DMS153 (cell line): ENCODE results near the gene NTN4.
"Not testable (repeated sequence)": the region's sequence is repeated elsewhere in the genome, so short reads cannot be mapped to it uniquely, and the experiment has no call there.

Source experiments
- DNase-seq: peaks from one replicate; lab custom pipeline; 2025; lab: John Stamatoyannopoulos, UW

NTN4 gene

DNA sequence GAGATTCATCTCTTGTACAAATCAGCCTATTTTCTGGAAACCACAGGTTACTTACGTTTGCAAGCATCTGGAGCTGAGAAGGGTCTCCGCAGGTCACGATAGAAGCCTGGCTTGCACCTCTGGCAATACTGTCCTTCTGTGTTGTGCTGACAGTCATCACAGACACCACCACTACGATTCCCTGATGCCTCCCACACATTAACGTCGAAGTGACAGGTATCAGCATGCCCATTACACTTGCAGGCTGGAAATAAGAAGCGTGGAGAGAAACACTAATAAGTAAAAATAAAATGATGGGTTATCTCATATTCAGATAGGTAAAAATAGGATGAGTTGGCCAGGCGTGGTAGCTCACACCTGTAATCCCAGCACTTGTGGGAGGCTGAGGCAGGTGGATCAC, 80.2 kb downstream of the NTN4 start:
- DNase-seq, result no peak

DNA sequence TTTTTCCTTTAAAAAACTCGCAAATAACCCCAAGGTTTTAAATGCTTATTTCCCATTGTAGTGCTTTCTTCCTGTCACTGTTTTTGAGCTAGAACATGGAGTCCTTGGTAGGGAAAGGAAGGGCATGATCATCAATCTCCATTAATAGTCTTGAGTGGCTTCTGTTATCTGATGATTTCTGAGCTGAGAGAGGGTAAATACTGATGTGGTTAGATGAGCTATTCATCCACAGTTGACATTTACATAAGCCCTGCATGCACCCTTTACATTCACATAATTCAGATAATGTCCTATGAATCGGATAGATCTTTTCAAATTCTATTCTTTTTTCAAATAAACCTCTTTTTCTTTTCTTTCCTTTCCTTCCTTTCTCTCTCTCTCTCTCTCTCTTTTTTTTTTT, 81.4 kb downstream of the NTN4 start:
- DNase-seq, result peak; percentile 90

DNA sequence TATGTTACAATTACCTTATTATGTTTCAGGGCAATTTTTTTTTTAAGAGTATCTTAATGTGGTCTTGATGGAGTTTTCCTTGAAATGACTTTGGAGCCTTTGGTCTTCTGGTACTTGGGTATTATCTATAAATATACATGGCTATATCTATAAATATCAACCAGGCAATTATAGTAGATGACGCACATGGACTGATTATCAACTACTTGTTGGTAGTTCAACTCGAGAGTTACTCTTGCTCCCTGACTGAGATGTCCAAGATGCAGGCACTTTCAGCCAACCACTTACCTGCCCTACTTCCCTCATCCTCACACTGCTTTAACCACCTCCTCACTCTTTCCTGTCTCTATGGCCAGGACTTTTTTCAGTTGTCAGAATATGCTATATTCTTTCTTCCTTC, 85.4 kb downstream of the NTN4 start:
- no peak for DNase-seq

- DNase-seq, result no peak
Measured at GRCh38 chr12:95703986-95704385, 86.6 kb downstream of the NTN4 start.

- no peak for DNase-seq
Measured at GRCh38 chr12:95701722-95702418, 88.7 kb downstream of the NTN4 start.

DNA sequence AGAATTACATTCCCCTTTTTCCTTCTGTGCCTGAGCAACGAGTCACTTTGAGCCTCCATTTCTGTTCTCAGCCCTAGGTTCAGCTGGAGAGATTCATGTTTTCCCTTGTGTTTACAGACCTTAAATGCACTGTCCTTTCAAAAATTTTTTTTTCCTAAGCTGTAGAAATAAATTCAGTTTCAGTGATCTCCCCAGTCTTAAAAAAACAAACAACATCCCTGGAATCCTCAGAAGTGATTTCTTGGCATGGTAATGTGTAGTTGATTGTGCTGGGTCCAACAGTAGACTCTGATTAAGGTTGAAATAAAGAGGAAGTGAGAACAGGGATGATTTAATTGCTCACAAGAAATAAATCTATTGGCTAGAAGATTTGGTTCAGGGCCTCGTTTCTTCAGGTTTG, 89.3 kb downstream of the NTN4 start:
- no peak for DNase-seq

GRCh38 chr12:95700316-95700785, 90.2 kb downstream of the NTN4 start:
- no peak for DNase-seq

DNA sequence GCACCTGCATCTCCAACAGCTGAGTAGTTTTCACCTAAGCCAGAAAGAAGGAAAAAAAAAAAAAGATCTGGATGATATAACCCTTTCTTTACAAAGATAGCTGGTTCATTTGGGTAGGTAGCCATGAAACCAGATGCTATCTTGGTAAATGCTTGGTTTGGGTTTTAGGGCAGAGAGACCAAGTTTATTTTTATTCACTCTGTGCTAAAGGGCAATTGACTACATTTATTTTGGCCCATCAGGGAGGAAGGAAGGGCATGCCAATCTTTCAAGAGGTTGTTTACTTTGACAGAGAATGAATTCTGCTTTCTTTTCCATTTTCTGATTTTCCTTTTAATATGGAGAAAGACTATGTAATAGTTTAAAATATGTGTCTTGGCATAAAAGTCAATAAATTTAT, 91.0 kb downstream of the NTN4 start:
- DNase-seq, result no peak

GRCh38 chr12:95694136-95694535, 96.4 kb downstream of the NTN4 start:
- no peak for DNase-seq

DNA sequence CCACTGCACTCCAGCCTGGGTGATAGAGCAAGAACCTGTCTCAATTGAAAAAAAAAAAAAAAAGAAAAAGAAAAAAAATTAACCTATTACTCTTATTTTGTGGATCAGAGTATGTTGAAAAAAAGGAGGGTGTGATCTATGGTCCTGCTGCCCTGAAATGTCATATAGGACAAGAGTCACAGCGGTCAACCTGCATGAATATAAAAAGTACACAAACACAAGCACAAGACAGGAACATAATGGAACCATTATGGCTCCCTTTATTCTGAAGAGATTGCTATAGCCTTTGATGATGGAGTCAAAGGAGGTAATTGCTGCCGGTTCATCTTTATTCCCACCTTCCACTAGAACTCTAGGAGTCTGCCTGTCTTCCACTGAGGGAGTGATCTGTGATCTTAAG, 96.9 kb downstream of the NTN4 start:
- no peak for DNase-seq

GRCh38 chr12:95690861-95691635, 99.5 kb downstream of the NTN4 start:
- no peak for DNase-seq

DNA sequence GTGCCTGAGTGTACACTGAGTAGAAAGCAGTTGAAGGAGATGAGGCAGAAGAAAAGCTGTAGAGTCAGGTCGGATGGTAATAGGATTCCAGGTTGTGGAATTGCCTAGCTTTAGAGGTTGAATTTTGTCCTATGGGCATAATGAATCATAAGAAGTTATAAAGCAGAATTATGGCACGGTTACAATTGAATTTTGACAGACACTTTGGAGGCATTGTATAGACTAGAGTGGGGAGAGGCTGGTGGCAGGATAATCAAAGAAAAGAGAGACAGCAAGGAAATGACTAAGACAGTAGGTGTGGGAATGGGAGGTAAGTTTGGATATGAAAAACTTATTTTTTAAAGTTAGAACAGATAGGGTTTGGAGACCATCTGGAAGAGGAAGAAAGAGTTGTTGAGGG, 102.6 kb downstream of the NTN4 start:
- DNase-seq, result no peak

DNA sequence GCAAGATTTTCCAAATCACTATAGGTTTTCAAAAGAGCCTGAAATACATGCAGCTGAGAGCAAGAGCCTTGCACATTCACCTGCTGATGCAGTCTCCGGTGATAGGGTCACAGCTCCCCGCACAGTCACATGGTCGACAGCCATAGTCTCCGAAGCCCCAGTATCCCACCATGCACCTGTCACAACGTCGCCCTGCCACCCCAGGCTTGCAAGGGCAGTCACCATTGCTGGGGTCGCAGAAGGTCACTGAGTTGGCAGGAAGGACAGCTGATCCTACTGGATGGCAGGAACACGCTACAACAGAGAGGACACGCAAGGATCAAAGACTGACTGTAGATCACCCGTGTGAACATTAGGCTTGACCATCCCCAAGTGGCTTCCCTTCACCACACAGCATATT, 107.1 kb downstream of the NTN4 start:
- DNase-seq, result no peak

DNA sequence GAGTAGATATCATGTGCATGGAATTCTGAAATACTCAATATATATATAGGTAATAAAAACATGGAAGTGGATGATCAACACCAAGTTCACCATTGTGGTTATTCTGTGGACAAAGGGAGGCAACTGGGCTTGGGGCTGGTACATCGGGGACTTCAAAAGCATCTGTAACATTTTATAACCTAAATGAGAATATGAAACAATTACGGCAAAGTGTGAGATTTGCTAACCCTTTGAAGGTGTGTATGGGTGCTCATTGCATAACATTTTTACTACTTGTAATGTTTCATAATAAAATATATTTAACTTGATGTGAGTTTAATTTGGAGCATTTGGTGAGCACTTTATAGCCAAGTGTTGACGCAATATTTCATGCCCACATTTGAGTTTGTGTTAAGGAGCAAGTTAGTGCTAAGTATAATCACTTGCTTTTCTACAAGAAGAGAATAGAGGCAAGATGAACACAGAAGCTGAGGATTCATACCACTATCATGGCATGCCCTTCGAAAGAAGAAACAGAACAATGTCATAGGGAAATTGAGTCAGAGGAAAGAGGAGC, 109.3 kb downstream of the NTN4 start:
- DNase-seq, result no peak

- no peak for DNase-seq
Measured at GRCh38 chr12:95678684-95679083, 111.9 kb downstream of the NTN4 start.

DNA sequence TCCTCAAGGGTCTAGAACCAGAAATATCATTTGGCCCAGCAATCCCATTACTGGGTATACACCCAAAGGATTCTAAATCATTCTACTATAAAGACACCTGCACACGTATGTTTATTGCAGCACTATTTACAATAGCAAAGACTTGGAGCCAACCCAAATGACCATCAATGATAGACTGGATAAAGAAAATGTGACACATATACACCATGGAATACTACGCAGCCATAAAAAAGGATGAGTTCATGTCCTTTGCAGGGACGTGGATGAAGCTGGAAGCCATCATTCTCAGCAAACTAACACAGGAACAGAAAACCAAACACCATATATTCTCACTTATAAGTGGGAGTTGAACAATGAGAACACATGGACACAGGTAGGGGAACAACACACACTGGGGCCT, 112.8 kb downstream of the NTN4 start:
- DNase-seq, result not testable (repeated sequence)

GRCh38 chr12:95674631-95675030, 115.9 kb downstream of the NTN4 start:
- DNase-seq, result peak; percentile 99

- DNase-seq, result peak; percentile 89
Measured at GRCh38 chr12:95674163-95674562, 116.4 kb downstream of the NTN4 start.

DNA sequence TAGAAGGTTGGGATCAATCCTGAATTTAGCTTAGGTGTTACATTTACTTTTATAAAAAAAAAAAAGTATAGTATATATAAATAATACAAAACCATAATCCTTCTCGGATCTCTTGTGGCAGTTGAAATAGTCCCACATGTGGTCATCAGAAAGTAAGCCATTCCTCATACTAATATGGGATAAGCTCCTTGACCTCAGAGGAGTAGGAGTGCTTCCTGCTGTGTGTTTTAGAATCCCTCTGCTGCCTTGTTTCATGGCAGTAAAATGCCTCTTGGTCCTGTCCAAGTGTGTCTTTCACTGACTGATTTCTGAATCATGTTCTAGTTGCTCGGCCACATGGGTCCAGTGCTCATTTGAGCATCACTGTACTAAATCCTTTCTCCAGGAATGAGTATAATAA, 117.0 kb downstream of the NTN4 start:
- no peak for DNase-seq

DNA sequence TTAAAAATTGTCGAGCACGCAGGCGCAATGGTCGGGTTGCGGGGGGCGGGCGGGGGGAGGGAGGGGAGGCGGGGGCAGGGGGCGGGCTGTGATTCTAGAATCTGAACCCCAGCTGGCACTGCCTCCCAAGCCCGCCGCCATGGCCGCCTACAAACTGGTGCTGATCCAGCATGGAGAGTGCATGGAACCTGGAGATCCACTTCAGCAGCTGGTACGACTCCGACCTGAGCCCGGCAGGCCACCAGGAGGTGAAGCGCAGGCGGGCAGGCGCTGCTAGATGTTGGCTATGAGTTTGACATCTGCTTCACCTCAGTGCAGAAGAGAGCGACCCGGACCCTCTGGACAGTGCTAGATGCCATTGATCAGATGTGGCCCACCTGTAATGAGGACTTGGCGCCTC, 118.4 kb downstream of the NTN4 start:
- DNase-seq, result no peak

- DNase-seq, result no peak
Measured at GRCh38 chr12:95671265-95671664, 119.3 kb downstream of the NTN4 start.

GRCh38 chr12:95663525-95663924, 127.0 kb downstream of the NTN4 start:
- DNase-seq, result no peak

DNA sequence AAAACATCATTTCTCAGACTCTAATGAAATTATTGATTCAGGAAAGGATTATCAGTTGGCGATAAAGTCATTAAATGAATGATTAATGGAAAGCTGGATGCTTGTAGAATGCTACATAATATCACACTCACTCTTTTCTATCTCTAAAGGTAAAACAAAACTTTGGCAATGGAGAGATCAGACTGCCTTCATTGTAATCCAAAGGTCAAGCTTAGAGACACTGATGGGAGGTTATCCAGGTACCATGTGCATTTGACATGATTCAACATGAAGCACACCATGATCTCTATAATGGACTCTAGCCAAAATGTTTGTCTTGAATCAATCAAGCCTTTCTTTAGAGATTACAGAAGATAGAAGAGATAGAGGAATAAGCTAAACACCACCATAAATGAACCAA, 129.2 kb downstream of the NTN4 start:
- DNase-seq, result no peak
